GM12891 (cell line): ENCODE data around the gene PRDX2.

ENCODE experiments used
- POLR2A ChIP-seq: IDR thresholded peaks from 2 replicates; pipeline ENCODE4 v1.6.1; 2011; ENCODE audit warnings: low read depth, low read length, control low read depth
- POLR2AphosphoS5 ChIP-seq: IDR thresholded peaks from 2 replicates; pipeline ENCODE4 v1.6.1; 2011; ENCODE audit warnings: low read depth, low read length, control low read depth
- SPI1 ChIP-seq: IDR thresholded peaks from 2 replicates; pipeline ENCODE4 v1.6.1; 2011; ENCODE audit warnings: low read depth, low read length, control low read depth
- TAF1 ChIP-seq: IDR thresholded peaks from 2 replicates; pipeline ENCODE4 v1.6.1; 2011; ENCODE audit warnings: low read depth, low read length, control low read depth

DNA sequence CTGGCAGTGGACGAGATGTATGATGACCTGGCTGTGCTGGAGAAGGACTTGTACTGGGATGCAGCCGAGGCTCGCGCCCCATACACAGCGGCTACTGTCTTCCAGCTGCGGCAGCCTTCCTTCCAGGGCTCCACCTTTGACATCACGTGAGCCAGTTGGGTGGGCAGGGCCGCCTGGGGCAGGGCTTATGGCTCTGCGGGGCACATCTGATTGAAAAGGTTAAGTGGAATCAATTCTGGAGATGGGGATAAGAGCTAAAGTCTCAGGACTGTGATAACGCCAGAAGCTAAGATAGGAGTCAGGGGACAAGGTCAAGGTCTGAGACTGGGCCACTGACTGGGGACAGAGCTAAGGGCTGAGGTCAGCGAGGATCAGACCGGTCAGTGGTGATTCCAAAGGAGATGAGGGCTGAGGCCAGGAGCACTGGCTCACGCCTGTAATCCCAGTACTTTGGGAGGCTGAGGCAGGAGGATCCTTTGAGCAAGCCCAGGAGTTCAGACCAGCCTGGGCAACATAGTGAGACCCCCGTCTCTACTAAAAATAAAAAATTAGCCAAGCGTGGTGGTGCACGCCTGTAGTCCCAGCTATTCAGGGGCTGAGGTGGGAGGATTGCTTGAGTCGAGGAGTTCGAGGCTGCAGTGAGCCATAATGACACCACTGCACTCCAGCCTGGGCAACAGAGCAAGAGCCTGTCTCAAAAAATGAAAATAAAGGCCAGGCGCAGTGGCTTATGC, 45.3 kb downstream of the PRDX2 start:
- TF ChIP-seq POLR2AphosphoS5 (no peak), TAF1 (no peak), POLR2A (no peak), SPI1 (no peak)
